ENCODE data around the gene MYEOV. TPM values are rescaled to one million over a fixed set of nuclear protein-coding genes. Genes with fewer than 3 reads are reported as not detected.

The MYEOV gene
- total RNA-seq, 4 donors from 2014 or later = 0.55 to 1.1 TPM; not detected in 2

DNA sequence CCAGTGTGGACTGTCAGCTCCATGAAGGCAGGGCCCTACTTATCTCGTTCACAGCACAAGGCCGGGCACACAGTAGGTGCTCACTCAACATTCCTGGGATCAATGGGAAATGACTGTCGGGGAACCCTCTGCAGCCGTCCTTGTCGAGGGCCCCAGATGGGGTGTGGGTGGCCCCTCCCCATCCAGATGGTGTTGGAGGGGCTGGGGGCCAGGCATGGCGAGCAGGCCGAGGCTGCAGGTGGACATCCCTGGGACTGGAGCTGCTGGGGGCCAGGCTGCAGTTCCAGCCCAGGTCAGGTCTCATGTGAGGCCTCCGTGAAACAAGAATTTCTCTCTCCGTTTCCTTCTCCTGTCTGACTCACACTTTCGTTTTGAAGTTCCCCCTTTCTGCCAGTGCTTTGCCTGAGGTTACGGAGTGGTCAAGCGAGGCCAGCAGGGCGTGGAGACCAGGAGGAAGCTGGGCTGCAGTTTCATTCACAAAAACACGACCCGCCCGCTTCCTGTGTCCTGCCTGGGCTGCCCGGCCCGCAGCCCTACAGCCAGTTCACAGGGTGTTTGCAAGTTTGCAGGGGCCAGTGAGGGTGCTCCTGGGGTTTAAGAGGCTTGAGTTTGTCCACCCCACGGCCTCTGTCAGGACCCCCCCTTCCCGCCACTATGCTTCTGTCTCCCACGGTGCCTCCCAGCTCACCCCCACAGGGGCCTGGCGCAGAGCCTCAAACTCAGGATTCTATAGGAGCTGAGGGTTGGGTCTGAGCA lies 4.5 kb downstream of the MYEOV start:
- intact Hi-C loops (cut with DNase I; ENCODE audit: low total_unique reads) = no loop called here
- H3K4me3 ChIP-seq = peak overlapping the region in 2 of 4 donors; percentile 9 to 40
- H3K27me3 ChIP-seq = no peaks in the 10 kb centered on the region
- in situ Hi-C loops (cut with MboI; ENCODE audit: low pct_ligation_motif_present in 1 of 4, low pct_unique_long_range_greater_than_20kb in 1 of 4, low sequenced_read_pairs in 3 of 4) = no loop called here
- H3K27ac ChIP-seq = peak overlapping the region; percentile 81 to 85 (median 84)
- no peaks in the 10 kb centered on the region for H3K36me3 ChIP-seq
- H3K9me3 ChIP-seq = no peaks in the 10 kb centered on the region
- peak; percentile 85 for DNase-seq
- peak in 2 of 3 donors; percentile 41 to 77 for TF ChIP-seq POLR2AphosphoS5 (IDR thresholded peaks at IDR 0.05)
- TF ChIP-seq EP300 (IDR thresholded peaks at IDR 0.05; ENCODE audit: low read depth) = no peak
- TF ChIP-seq, protein P1, sequence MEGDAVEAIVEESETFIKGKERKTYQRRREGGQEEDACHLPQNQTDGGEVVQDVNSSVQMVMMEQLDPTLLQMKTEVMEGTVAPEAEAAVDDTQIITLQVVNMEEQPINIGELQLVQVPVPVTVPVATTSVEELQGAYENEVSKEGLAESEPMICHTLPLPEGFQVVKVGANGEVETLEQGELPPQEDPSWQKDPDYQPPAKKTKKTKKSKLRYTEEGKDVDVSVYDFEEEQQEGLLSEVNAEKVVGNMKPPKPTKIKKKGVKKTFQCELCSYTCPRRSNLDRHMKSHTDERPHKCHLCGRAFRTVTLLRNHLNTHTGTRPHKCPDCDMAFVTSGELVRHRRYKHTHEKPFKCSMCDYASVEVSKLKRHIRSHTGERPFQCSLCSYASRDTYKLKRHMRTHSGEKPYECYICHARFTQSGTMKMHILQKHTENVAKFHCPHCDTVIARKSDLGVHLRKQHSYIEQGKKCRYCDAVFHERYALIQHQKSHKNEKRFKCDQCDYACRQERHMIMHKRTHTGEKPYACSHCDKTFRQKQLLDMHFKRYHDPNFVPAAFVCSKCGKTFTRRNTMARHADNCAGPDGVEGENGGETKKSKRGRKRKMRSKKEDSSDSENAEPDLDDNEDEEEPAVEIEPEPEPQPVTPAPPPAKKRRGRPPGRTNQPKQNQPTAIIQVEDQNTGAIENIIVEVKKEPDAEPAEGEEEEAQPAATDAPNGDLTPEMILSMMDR (IDR thresholded peaks at IDR 0.05) = peak in 1 of 5 experiments; percentile 36
- TF ChIP-seq POLR2A (IDR thresholded peaks at IDR 0.05) = peak; percentile 9
- peaks cover 38 to 66% (median 48%) of the 10 kb centered on the region in 4 donors for H3K4me1 ChIP-seq
- WGBS, 2 donors (ENCODE audit: low coverage in 1 of 2) = 32% methylated on average over 22 of the region's 22 CpGs; no CpG with 5 or more reads in 1 of the 2 donors

DNA sequence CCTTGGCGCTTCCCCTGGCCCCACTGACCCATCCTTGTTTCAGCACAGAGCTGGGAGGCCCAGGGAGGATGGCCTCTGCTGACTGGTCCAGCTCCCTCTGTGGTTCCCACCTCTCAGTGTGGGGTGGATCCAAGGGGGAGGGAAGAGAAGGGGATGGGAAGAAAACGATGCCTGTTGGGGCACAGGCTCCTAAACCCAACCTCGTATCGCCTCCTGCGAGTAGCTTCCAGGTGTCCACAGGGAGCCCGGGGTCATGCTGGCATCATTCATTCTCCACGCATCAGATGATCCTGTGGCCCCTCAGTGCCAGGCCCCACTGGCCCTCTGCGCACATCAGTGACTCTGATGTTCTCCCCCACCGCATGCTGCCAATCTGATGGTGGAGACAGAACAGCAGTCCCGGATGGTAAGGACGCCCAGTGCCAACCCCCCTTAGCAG lies 5.1 kb downstream of the MYEOV start:
- intact Hi-C loops (cut with DNase I; ENCODE audit: low total_unique reads) = no loop called here
- H3K4me1 ChIP-seq = peaks cover 34 to 63% (median 45%) of the 10 kb centered on the region in 4 donors
- TF ChIP-seq POLR2AphosphoS5 (IDR thresholded peaks at IDR 0.05) (no peak), POLR2A (IDR thresholded peaks at IDR 0.05) (no peak), EP300 (IDR thresholded peaks at IDR 0.05; ENCODE audit: low read depth) (no peak)
- TF ChIP-seq, protein P1 (IDR thresholded peaks at IDR 0.05) = no peak
- peak overlapping the region; percentile 81 to 85 (median 84) for H3K27ac ChIP-seq
- in situ Hi-C loops (cut with MboI; ENCODE audit: low pct_ligation_motif_present in 1 of 4, low pct_unique_long_range_greater_than_20kb in 1 of 4, low sequenced_read_pairs in 3 of 4) = no loop called here
- H3K36me3 ChIP-seq = no peaks in the 10 kb centered on the region
- H3K9me3 ChIP-seq = no peaks in the 10 kb centered on the region
- DNase-seq = no peak
- H3K4me3 ChIP-seq = no peak overlapping the region
- no peaks in the 10 kb centered on the region for H3K27me3 ChIP-seq
- WGBS, 2 donors (ENCODE audit: low coverage in 1 of 2) = 91 to 92% methylated on average over 5 to 11 of the region's 11 CpGs

DNA sequence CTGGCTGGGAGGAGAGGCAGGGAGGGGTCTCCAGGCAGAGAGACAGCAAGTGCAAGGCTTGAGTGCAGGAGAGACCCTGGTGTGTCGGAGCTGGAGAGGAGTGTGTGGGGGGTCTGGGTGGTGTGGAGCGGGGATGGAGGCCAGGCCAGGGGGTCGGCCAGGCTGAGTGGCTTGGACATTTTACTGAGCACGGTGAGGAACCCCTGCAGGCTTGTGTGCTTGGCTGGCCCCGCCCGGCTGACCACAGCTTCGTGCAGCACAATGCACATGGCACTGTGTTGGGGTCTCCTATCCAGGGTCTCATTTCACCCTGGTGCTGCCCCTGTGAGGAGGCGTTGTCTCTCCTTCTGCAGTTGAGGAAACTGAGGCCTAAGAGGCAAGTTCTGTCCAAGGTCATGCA lies 5.6 kb downstream of the MYEOV start:
- TF ChIP-seq, protein P1 (IDR thresholded peaks at IDR 0.05) = no peak
- TF ChIP-seq EP300 (IDR thresholded peaks at IDR 0.05; ENCODE audit: low read depth) (no peak), POLR2AphosphoS5 (IDR thresholded peaks at IDR 0.05) (no peak), POLR2A (IDR thresholded peaks at IDR 0.05) (no peak)
- H3K36me3 ChIP-seq = no peaks in the 10 kb centered on the region
- H3K27ac ChIP-seq = no peak overlapping the region
- no peak overlapping the region for H3K4me3 ChIP-seq
- DNase-seq = no peak
- H3K4me1 ChIP-seq = peaks cover 34 to 63% (median 45%) of the 10 kb centered on the region in 4 donors
- no peaks in the 10 kb centered on the region for H3K27me3 ChIP-seq
- WGBS, 2 donors (ENCODE audit: low coverage in 1 of 2) = 91% methylated on average over 8 of the region's 8 CpGs; no CpG with 5 or more reads in 1 of the 2 donors
- H3K9me3 ChIP-seq = no peaks in the 10 kb centered on the region
- intact Hi-C loops (cut with DNase I; ENCODE audit: low total_unique reads) = no loop called here
- in situ Hi-C loops (cut with MboI; ENCODE audit: low pct_ligation_motif_present in 1 of 4, low pct_unique_long_range_greater_than_20kb in 1 of 4, low sequenced_read_pairs in 3 of 4) = no loop called here

DNA sequence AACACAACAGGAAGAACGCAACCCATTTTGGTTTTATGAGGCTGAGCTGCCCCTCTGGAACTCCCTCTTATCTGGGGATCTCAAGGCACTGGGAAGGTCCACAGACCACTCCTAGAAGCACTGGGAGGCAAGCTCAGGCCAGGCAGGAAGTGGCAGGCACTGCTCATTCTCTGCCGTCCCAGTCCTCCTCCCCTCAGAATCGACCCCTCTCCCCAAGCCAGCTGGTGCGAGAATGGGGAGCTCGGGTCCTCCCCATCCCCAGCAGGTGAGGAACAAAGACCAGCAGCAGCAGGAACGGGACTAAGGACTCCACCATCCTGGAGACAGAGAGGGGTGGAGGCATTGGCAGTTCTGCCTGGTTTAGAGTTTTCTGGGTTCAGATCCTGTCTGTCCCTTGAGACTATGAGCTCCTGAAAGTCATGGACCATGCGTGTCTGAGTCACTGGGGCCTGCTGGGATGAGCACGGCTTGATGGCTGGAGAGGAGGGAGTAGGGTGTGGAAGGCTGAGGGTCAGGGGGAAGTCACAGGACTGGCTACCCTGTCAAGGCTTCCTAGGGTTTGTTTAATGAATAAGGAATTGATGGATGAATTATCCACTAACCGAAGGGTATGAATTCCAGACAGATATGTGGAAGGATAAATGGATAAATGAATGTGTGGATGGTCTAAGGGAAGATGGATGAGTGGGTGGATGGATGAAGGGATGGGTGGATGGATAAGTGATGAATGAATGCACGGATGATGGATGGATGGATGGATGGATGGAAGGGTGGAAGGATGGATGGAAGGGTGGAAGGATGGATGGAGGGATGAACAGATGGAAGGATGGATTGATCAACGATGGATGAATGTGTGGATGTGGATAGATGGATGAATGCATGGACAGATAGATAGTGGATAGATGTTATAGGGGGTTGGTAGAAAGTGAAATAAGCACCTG lies 6.4 kb downstream of the MYEOV start:
- no peak for DNase-seq
- 75 to 79% methylated on average over 8 to 11 of the region's 11 CpGs for WGBS, 2 donors (ENCODE audit: low coverage in 1 of 2)
- Histone ChIP-seq H3K27me3 (no peaks in the 10 kb centered on the region), H3K36me3 (no peaks in the 10 kb centered on the region), H3K4me1 (peaks cover 34 to 60% (median 45%) of the 10 kb centered on the region in 4 donors), H3K27ac (no peak overlapping the region), H3K9me3 (no peaks in the 10 kb centered on the region), H3K4me3 (no peak overlapping the region)
- in situ Hi-C loops (cut with MboI; ENCODE audit: low pct_ligation_motif_present in 1 of 4, low pct_unique_long_range_greater_than_20kb in 1 of 4, low sequenced_read_pairs in 3 of 4) = no loop called here
- TF ChIP-seq, protein P1 (IDR thresholded peaks at IDR 0.05) = no peak
- intact Hi-C loops (cut with DNase I; ENCODE audit: low total_unique reads) = no loop called here

Measured in transverse colon (tissue), 4 donors.